ENCODE data around the gene RAB9B. TPM values are rescaled to one million over a fixed set of nuclear protein-coding genes. Genes with fewer than 3 reads are reported as not detected.

The RAB9B gene
- total RNA-seq, 1 experiment from 2014 or later = 0.05 TPM

DNA sequence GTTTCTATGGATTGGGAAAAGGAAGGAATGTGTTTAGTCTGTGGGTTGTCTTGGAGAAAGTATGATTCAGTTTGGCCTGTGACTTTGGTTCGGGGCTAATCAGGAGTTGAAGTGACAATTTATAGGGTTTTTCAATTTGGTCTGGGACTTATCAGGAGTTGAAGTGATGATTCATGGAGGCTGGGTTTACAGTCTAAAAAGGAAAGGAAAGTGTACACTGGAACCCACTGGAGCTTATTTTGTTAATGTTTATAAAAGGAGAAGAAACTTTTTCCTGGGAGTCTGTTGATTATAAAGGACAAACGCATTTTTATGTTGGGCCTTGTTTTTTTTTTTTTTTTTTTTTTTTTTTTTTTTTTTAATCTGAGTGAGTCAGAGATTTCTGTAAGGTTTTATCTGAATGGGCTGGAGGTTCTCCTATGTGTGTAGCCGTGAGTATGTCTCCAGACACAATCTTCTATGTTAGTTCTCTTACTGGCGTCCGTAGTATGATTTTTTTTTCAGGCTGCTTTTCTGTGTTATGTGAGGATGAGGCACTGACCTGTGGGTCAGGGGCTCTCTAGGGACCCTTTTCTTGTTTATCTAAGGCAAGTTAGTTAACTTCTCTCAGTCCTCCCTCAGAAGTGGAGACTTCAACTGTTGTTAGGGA lies 33.0 kb upstream of the RAB9B start:
- CTCF ChIA-PET = interaction anchor here (0.7 kb wide), 1 partner anchor 18 kb away, joined by 3 read pairs; no protein-coding TSS in a partner anchor
- no peak for ATAC-seq
- POLR2A ChIA-PET = interaction anchor here (0.7 kb wide), 1 partner anchor 43 kb away, joined by 3 read pairs; no protein-coding TSS in a partner anchor

More for the DNA sequence above, 33.0 kb upstream of the RAB9B start:
- H3K9me2 ChIP-seq (ENCODE audit: insufficient read depth) = no peaks in the 10 kb centered on the region
- H3K79me2 ChIP-seq (ENCODE audit: insufficient read depth, low read length) = no peaks in the 10 kb centered on the region
- BruUV-seq (replicated peaks) = no TSS peak
- H3K27me3 ChIP-seq (ENCODE audit: insufficient read depth, low read length) = no peaks in the 10 kb centered on the region
- no peaks in the 10 kb centered on the region for H4K20me1 ChIP-seq (ENCODE audit: insufficient read depth)
- intact Hi-C loops (cut with micrococcal nuclease) = no loop called here
- H3K9ac ChIP-seq (ENCODE audit: low read length) = no peak overlapping the region
- DNase-seq (ENCODE audit: low read depth, low spot score) = no peak
- no peaks in the 10 kb centered on the region for H3K4me1 ChIP-seq (ENCODE audit: control insufficient read depth in 1 of 2, insufficient read depth in 2 of 2, low read length in 2 of 2)
- no peak overlapping the region for H3K4me2 ChIP-seq (ENCODE audit: low read length)
- RAD21 ChIA-PET (ENCODE audit: low non-redundant PET in 1 of 2, low total read pairs in 2 of 2, uncharacterized antibody in 2 of 2, unreplicated experiment in 2 of 2) = no interaction called here
- H3K9me3 ChIP-seq (ENCODE audit: control insufficient read depth in 1 of 2, insufficient read depth in 1 of 2, low read depth in 1 of 2, low read length in 2 of 2) = no peaks in the 10 kb centered on the region
- no peaks in the 10 kb centered on the region for H3K36me3 ChIP-seq (ENCODE audit: control insufficient read depth in 1 of 2, insufficient read depth in 2 of 2, low read length in 2 of 2)
- no peak overlapping the region for H3K4me3 ChIP-seq (replicated peaks in 1 of 2; ENCODE audit: low read depth in 1 of 2, low read length in 2 of 2)
- H2AFZ ChIP-seq (ENCODE audit: low read depth, low read length, poor library complexity, severe bottlenecking) = no peak overlapping the region
- no peak for TF ChIP-seq FOSL1 (IDR thresholded peaks at IDR 0.05; ENCODE audit: low read depth)
- no peak for TF ChIP-seq SP1 (IDR thresholded peaks at IDR 0.05; ENCODE audit: low read depth)
- no peak for TF ChIP-seq CBX3 (IDR thresholded peaks at IDR 0.05; ENCODE audit: low read depth)
- TF ChIP-seq, protein P1, sequence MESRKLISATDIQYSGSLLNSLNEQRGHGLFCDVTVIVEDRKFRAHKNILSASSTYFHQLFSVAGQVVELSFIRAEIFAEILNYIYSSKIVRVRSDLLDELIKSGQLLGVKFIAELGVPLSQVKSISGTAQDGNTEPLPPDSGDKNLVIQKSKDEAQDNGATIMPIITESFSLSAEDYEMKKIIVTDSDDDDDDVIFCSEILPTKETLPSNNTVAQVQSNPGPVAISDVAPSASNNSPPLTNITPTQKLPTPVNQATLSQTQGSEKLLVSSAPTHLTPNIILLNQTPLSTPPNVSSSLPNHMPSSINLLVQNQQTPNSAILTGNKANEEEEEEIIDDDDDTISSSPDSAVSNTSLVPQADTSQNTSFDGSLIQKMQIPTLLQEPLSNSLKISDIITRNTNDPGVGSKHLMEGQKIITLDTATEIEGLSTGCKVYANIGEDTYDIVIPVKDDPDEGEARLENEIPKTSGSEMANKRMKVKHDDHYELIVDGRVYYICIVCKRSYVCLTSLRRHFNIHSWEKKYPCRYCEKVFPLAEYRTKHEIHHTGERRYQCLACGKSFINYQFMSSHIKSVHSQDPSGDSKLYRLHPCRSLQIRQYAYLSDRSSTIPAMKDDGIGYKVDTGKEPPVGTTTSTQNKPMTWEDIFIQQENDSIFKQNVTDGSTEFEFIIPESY (IDR thresholded peaks at IDR 0.05; ENCODE audit: extremely low read depth, insufficient replicate concordance, low read length) = no peak
- no peak for TF ChIP-seq EGR1 (IDR thresholded peaks at IDR 0.05; ENCODE audit: low read depth)
- TF ChIP-seq, protein P2, sequence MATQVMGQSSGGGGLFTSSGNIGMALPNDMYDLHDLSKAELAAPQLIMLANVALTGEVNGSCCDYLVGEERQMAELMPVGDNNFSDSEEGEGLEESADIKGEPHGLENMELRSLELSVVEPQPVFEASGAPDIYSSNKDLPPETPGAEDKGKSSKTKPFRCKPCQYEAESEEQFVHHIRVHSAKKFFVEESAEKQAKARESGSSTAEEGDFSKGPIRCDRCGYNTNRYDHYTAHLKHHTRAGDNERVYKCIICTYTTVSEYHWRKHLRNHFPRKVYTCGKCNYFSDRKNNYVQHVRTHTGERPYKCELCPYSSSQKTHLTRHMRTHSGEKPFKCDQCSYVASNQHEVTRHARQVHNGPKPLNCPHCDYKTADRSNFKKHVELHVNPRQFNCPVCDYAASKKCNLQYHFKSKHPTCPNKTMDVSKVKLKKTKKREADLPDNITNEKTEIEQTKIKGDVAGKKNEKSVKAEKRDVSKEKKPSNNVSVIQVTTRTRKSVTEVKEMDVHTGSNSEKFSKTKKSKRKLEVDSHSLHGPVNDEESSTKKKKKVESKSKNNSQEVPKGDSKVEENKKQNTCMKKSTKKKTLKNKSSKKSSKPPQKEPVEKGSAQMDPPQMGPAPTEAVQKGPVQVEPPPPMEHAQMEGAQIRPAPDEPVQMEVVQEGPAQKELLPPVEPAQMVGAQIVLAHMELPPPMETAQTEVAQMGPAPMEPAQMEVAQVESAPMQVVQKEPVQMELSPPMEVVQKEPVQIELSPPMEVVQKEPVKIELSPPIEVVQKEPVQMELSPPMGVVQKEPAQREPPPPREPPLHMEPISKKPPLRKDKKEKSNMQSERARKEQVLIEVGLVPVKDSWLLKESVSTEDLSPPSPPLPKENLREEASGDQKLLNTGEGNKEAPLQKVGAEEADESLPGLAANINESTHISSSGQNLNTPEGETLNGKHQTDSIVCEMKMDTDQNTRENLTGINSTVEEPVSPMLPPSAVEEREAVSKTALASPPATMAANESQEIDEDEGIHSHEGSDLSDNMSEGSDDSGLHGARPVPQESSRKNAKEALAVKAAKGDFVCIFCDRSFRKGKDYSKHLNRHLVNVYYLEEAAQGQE (IDR thresholded peaks at IDR 0.05; ENCODE audit: low read depth) = no peak
- no peak for TF ChIP-seq RAD21 (IDR thresholded peaks at IDR 0.05; ENCODE audit: low read depth)
- no peak for TF ChIP-seq POLR2AphosphoS5 (IDR thresholded peaks at IDR 0.05; ENCODE audit: low read depth, low read length)
- TF ChIP-seq POLR2A (IDR thresholded peaks at IDR 0.05; ENCODE audit: borderline replicate concordance, extremely low read depth, insufficient read depth, insufficient read length) = no peak
- H3K27ac ChIP-seq (ENCODE audit: low read depth, low read length) = no peak overlapping the region

Measured in HCT116 (cell line).